OCI-LY3 (cell line): Measurements from ENCODE around the gene TMEM108.

Source experiments
- CTCF ChIP-seq: fragments of 200-600, 300-600 bp; sonication (generic); IDR thresholded peaks from 2 replicates; pipeline ENCODE4 v1.5.1; 2014; ENCODE audit warnings: antibody characterized with exemption, low read length, low read depth
- EZH2phosphoT487 ChIP-seq: fragments of 200-600 bp; shearing (Covaris generic); IDR thresholded peaks from 2 replicates; pipeline ENCODE4 v1.6.1; 2018; ENCODE audit warnings: antibody characterized with exemption, mixed run types, low read depth

GRCh38 chr3:133368371-133369067 is 330.3 kb downstream of the TMEM108 start:
- TF ChIP-seq CTCF (no peak), EZH2phosphoT487 (no peak)
